Peyer's patch (tissue), 4 donors: ENCODE measurements around the gene OBSL1. TPM values are rescaled to one million over a fixed set of nuclear protein-coding genes. Genes with fewer than 3 reads are reported as not detected.

ENCODE experiments used
- DNase-seq, 3 donors: peaks; one replicate each; pipeline ENCODE4 v3.0.0-alpha.2; 2017 to 2019
- H3K27ac ChIP-seq, 4 donors: fragments of 200-600 bp; sonication (generic); one replicate each; pipeline ENCODE4 v1.5.1; 2016 to 2019
- H3K27me3 ChIP-seq, 2 donors: fragments of 200-600 bp; sonication (generic); one replicate each; pipeline ENCODE4 v1.5.1; 2019
- H3K36me3 ChIP-seq, 3 donors: fragments of 200-600 bp; sonication (generic); one replicate each; pipeline ENCODE4 v1.5.1; 2016 to 2019
- H3K4me1 ChIP-seq, 4 donors: fragments of 200-600 bp; sonication (generic); one replicate each; pipeline ENCODE4 v1.5.1; 2016 to 2019
- H3K4me3 ChIP-seq, 4 donors: fragments of 200-600 bp; sonication (generic); 1 replicate in 3 of 4; 2 replicates in 1 of 4; pipeline ENCODE4 v1.5.1; 2016 to 2019; ENCODE audit warnings: mild to moderate bottlenecking in 1 of 4
- H3K9me3 ChIP-seq, 4 donors: fragments of 200-600 bp; sonication (generic); one replicate each; pipeline ENCODE4 v1.5.1; 2016 to 2019; ENCODE audit warnings: mild to moderate bottlenecking in 1 of 4
- CTCF ChIP-seq, 6 experiments: fragments of 450-650 bp in 4 of 6; fragments of 200-600 bp in 2 of 6; sonication (generic) in 1 of 6; IDR thresholded peaks; one replicate each; pipeline ENCODE4 v1.5.1; 2017 to 2019; ENCODE audit warnings: antibody characterized with exemption in 6 of 6, mild to moderate bottlenecking in 3 of 6, moderate library complexity in 1 of 6
- POLR2A ChIP-seq, 2 donors: fragments of 450-650 bp; IDR thresholded peaks; one replicate each; pipeline ENCODE4 v1.5.1; 2017; ENCODE audit warnings: antibody characterized with exemption in 2 of 2, mild to moderate bottlenecking in 2 of 2, moderate library complexity in 2 of 2
- small RNA-seq, 2 donors: library from RNA; depleted of rRNA; stranded (forward); fragments of <200 nt; gene quantifications; one replicate each; pipeline ENCODE3, GENCODE V24; 2016
- total RNA-seq, 4 donors: library from RNA; depleted of rRNA; stranded (reverse); fragments of >200 nt; gene quantifications; one replicate each; pipeline ENCODE4 v1.1.0, GENCODE V29; 2016

OBSL1 gene
- total RNA-seq, 4 donors from 2014 or later = 7.5 to 43.7 (median 21.2) TPM

GRCh38 chr2:219505585-219505984 is 65.8 kb downstream of the OBSL1 start:
- Histone ChIP-seq H3K27me3 (no peaks in the 10 kb centered on the region), H3K4me3 (no peak overlapping the region), H3K9me3 (no peaks in the 10 kb centered on the region), H3K36me3 (peaks cover 0 to 47% (median 0%) of the 10 kb centered on the region in 3 donors), H3K4me1 (peaks cover 0 to 13% (median 0%) of the 10 kb centered on the region in 4 donors), H3K27ac (no peak overlapping the region)
- no peak for DNase-seq
- TF ChIP-seq CTCF (IDR thresholded peaks at IDR 0.05) = no peak
- no peak for TF ChIP-seq POLR2A (IDR thresholded peaks at IDR 0.05)

GRCh38 chr2:219502618-219503017 is 68.7 kb downstream of the OBSL1 start:
- TF ChIP-seq CTCF (IDR thresholded peaks at IDR 0.05) = no peak
- TF ChIP-seq POLR2A (IDR thresholded peaks at IDR 0.05) = no peak
- Histone ChIP-seq H3K27me3 (no peaks in the 10 kb centered on the region), H3K4me3 (no peak overlapping the region), H3K27ac (no peak overlapping the region), H3K9me3 (no peaks in the 10 kb centered on the region), H3K4me1 (peaks cover 0 to 13% (median 5%) of the 10 kb centered on the region in 4 donors), H3K36me3 (peaks cover 0 to 47% (median 0%) of the 10 kb centered on the region in 3 donors)
- DNase-seq = no peak

GRCh38 chr2:219501849-219502248 is 69.5 kb downstream of the OBSL1 start:
- Histone ChIP-seq H3K27me3 (peaks cover 0 to 3% of the 10 kb centered on the region in 2 donors), H3K36me3 (peaks cover 0 to 42% (median 0%) of the 10 kb centered on the region in 3 donors), H3K27ac (no peak overlapping the region), H3K4me1 (peaks cover 0 to 20% (median 9%) of the 10 kb centered on the region in 4 donors), H3K4me3 (no peak overlapping the region), H3K9me3 (no peaks in the 10 kb centered on the region)
- DNase-seq = no peak
- no peak for TF ChIP-seq POLR2A (IDR thresholded peaks at IDR 0.05)
- TF ChIP-seq CTCF (IDR thresholded peaks at IDR 0.05) = no peak

Small RNA genes lying within 50 kb of the gene (small RNA-seq; reads per million reads assigned to genes)
- gene MIR3132 (0 reads per million in 2 donors), gene RN7SKP213 (0 to 0.06 reads per million in 2 donors)

Other genes starting within 250 kb of the OBSL1 start
- gene RESP18, start 238.8 kb downstream of the OBSL1 start, total RNA-seq = not detected
- 100 to 1,000 TPM in 3 of 4 donors, 10 to 100 TPM in 1; 90.8 to 180 (median 177) TPM for gene DNPEP, start 183.6 kb downstream of the OBSL1 start, total RNA-seq
- gene DES, start 153.2 kb downstream of the OBSL1 start, total RNA-seq = 100 to 1,000 TPM in 2 of 4 donors, 10 to 100 TPM in 2; 82.0 to 574 (median 112) TPM
- gene SPEG, start 136.7 kb downstream of the OBSL1 start, total RNA-seq = 10 to 100 TPM in 2 of 4 donors, 1 to 10 TPM in 2; 3.2 to 49.5 (median 10.2) TPM
- 10 to 100 TPM; 35.0 to 69.6 (median 38.9) TPM for gene GMPPA, start 72.6 kb downstream of the OBSL1 start, total RNA-seq
- under 1 TPM in 1 of 4 donors, not detected in 3; 0.27 TPM for gene ASIC4, start 57.1 kb downstream of the OBSL1 start, total RNA-seq
- gene CHPF, start 27.7 kb downstream of the OBSL1 start, total RNA-seq = 100 to 1,000 TPM in 1 of 4 donors, 10 to 100 TPM in 3; 19.0 to 122 (median 90.5) TPM
- gene TMEM198, start 27.5 kb downstream of the OBSL1 start, total RNA-seq = 10 to 100 TPM in 3 of 4 donors, 1 to 10 TPM in 1; 6.6 to 25.5 (median 13.9) TPM
- gene INHA, start 771 bp upstream of the OBSL1 start, total RNA-seq = not detected
- 10 to 100 TPM; 19.4 to 62.6 (median 51.5) TPM for gene STK11IP, start 26.3 kb upstream of the OBSL1 start, total RNA-seq
- gene SLC4A3, start 56.1 kb upstream of the OBSL1 start, total RNA-seq = 1 to 10 TPM in 1 of 4 donors, under 1 TPM in 1, not detected in 2; 0.57 to 8.1 TPM